B cell (primary cell): ENCODE results near the gene DNAH12. TPM values are rescaled to one million over a fixed set of nuclear protein-coding genes. Genes with fewer than 3 reads are reported as not detected.

Experiments used
- ATAC-seq: fragments of 200-7000 bp; cut with Tn5 transposase; one replicate; pipeline ENCODE4 v1.10.0; 2021; ENCODE audit warnings: low read depth, mild to moderate bottlenecking, moderate number of reproducible peaks, moderate library complexity
- CTCF ChIA-PET: fragments of 350-600 bp; sonication (Branson Sonifier 250); formaldehyde crosslinking; loops from one replicate; lab custom pipeline; 2021; ENCODE audit warnings: antibody characterized with exemption, inconsistent platforms; lab: Charles Lee
- POLR2A ChIA-PET: fragments of 350-600 bp; sonication (Branson Sonifier 250); formaldehyde crosslinking; loops from one replicate; lab custom pipeline; 2021; ENCODE audit warnings: antibody characterized with exemption; lab: Charles Lee
- DNase-seq: peaks from one replicate; pipeline ENCODE4 v3.0.0; 2013
- H2AFZ ChIP-seq: 2 replicates; pipeline ENCODE4 v1.6.1; 2012; ENCODE audit warnings: mild to moderate bottlenecking, low read depth, low read length; ENCODE audit not compliant: insufficient read depth, poor library complexity, severe bottlenecking
- H3K27ac ChIP-seq, 2 donors: 1 replicate in 1 of 2; 2 replicates in 1 of 2; pipeline ENCODE4 v1.5.1; 2012 to 2013; ENCODE audit warnings: low read length in 2 of 2, mild to moderate bottlenecking in 2 of 2, moderate library complexity in 1 of 2
- H3K27me3 ChIP-seq, 4 experiments: fragments of 200-600 bp in 1 of 4; sonication (generic) in 1 of 4; replicated peaks in 1 of 4; 1 replicate in 2 of 4; 2 replicates in 2 of 4; pipeline versions ENCODE4 v1.6.1 to v1.7.0; 2013 to 2016; ENCODE audit warnings: low read length in 3 of 4, mild to moderate bottlenecking in 2 of 4, mixed read lengths in 1 of 4, moderate library complexity in 1 of 4; ENCODE audit not compliant: insufficient read depth in 4 of 4, control insufficient read depth in 3 of 4; ENCODE audit errors: control extremely low read depth in 1 of 4
- H3K36me3 ChIP-seq, 2 experiments: replicated peaks in 1 of 2; 1 replicate in 1 of 2; 2 replicates in 1 of 2; pipeline versions ENCODE4 v1.6.1 to v1.7.1; 2013; ENCODE audit warnings: low read length in 1 of 2; ENCODE audit not compliant: insufficient read depth in 2 of 2, control insufficient read depth in 1 of 2; ENCODE audit errors: control extremely low read depth in 1 of 2, extremely low read depth in 1 of 2
- H3K4me1 ChIP-seq, 2 donors: fragments of 200-600 bp in 1 of 2; sonication (generic) in 1 of 2; 1 replicate in 1 of 2; 2 replicates in 1 of 2; pipeline versions ENCODE4 v1.5.1 to v1.6.1; 2013 to 2017; ENCODE audit warnings: low read length in 2 of 2; ENCODE audit not compliant: control insufficient read depth in 2 of 2, insufficient read depth in 2 of 2
- H3K4me2 ChIP-seq: replicated peaks from 2 replicates; pipeline ENCODE3; 2012; ENCODE audit warnings: mild to moderate bottlenecking, low read depth, low read length; ENCODE audit not compliant: poor library complexity, severe bottlenecking
- H3K4me3 ChIP-seq, 5 experiments: fragments of 200-600 bp in 1 of 5; sonication (generic) in 1 of 5; 1 replicate in 3 of 5; 2 replicates in 2 of 5; pipeline versions ENCODE4 v1.5.1 to v1.7.0; 2011 to 2016; ENCODE audit warnings: low read length in 4 of 5, mild to moderate bottlenecking in 4 of 5, low read depth in 2 of 5, control low read depth in 1 of 5, moderate library complexity in 1 of 5; ENCODE audit not compliant: insufficient read depth in 1 of 5; ENCODE audit errors: control extremely low read depth in 1 of 5, extremely low read depth in 1 of 5
- H3K79me2 ChIP-seq: fragments of 200-600 bp; sonication (generic); one replicate; pipeline ENCODE4 v1.6.0; 2016; ENCODE audit warnings: low read length; ENCODE audit not compliant: control insufficient read depth, insufficient read depth
- H3K9ac ChIP-seq: fragments of 200-600 bp; sonication (generic); 2 replicates; pipeline ENCODE4 v1.6.1; 2017; ENCODE audit warnings: mild to moderate bottlenecking, low read length, moderate library complexity
- H3K9me3 ChIP-seq, 3 donors: one replicate each; pipeline versions ENCODE4 v1.6.1 to v1.7.1; 2013; ENCODE audit warnings: low read length in 2 of 3; ENCODE audit not compliant: control insufficient read depth in 2 of 3, insufficient read depth in 1 of 3; ENCODE audit errors: control extremely low read depth in 1 of 3
- H4K20me1 ChIP-seq: 2 replicates; pipeline ENCODE4 v1.6.0; 2012; ENCODE audit warnings: mild to moderate bottlenecking, low read length; ENCODE audit not compliant: insufficient read depth, control insufficient read depth, poor library complexity, severe bottlenecking
- H3K27ac Mint-ChIP-seq: one replicate; pipeline ENCODE4 v1.8.0; 2021; ENCODE audit warnings: mixed read lengths
- H3K27me3 Mint-ChIP-seq: one replicate; pipeline ENCODE4 v1.8.0; 2021; ENCODE audit warnings: mixed read lengths
- H3K4me1 Mint-ChIP-seq: one replicate; pipeline ENCODE4 v1.8.0; 2021; ENCODE audit warnings: mixed read lengths
- H3K4me3 Mint-ChIP-seq: one replicate; pipeline ENCODE4 v1.8.0; 2021; ENCODE audit warnings: mixed read lengths
- H3K9me3 Mint-ChIP-seq: one replicate; pipeline ENCODE4 v1.8.0; 2022; ENCODE audit warnings: mixed read lengths; ENCODE audit not compliant: insufficient read depth
- CTCF ChIP-seq: fragments of 200-600 bp; IDR thresholded peaks from one replicate; pipeline ENCODE4 v1.8.0; 2022; ENCODE audit warnings: antibody characterized with exemption, mild to moderate bottlenecking
- EZH2 ChIP-seq: IDR thresholded peaks from 2 replicates; pipeline ENCODE4 v1.6.1; 2012; ENCODE audit warnings: borderline replicate concordance, low read depth, mild to moderate bottlenecking, moderate library complexity, low read length; ENCODE audit not compliant: insufficient read depth, poor library complexity, severe bottlenecking
- WGBS: methylation state at CpG from one replicate; pipeline ENCODE4 v1.1.5; 2013; ENCODE audit warnings: missing lambda C conversion rate; ENCODE audit not compliant: insufficient coverage; 5-methylcytosine and 5-hydroxymethylcytosine counted together
- intact Hi-C: fragments of 100-400 bp; cut with micrococcal nuclease; formaldehyde crosslinking; loops from one replicate; pipeline ENCODE4 v1.10.0; 2022
- polyA plus RNA-seq: library from polyadenylated mRNA; depleted of rRNA; stranded (reverse); fragments of >200 nt; gene quantifications from 2 replicates; pipeline ENCODE4 v1.2.3, GENCODE V29; 2012
- total RNA-seq, 2 donors: library from RNA; stranded (reverse); fragments of 120-200 nt in 1 of 2; gene quantifications; 1 replicate in 1 of 2; 2 replicates in 1 of 2; pipeline versions ENCODE4 v1.2.3 to v1.2.4, GENCODE V29; 2013 to 2022

Gene DNAH12
- total and polyA plus RNA-seq, 2 donors (not counting 1 experiment from before 2014, with no cell fraction given) = 0.09 to 0.17 TPM

- H3K36me3 ChIP-seq = no peaks in the 10 kb centered on the region
- ATAC-seq = no peak
- H3K9me3 ChIP-seq = peaks cover 0 to 3% (median 0%) of the 10 kb centered on the region in 3 donors
- Mint-ChIP-seq H3K4me1 (no peaks in the 10 kb centered on the region), H3K27ac (no peak overlapping the region), H3K4me3 (no peak overlapping the region), H3K9me3 (no peaks in the 10 kb centered on the region), H3K27me3 (peaks cover 11% of the 10 kb centered on the region)
- H4K20me1 ChIP-seq = no peaks in the 10 kb centered on the region
- no peak overlapping the region for H3K4me2 ChIP-seq
- no peaks in the 10 kb centered on the region for H3K4me1 ChIP-seq
- no peak for DNase-seq
- H3K27me3 ChIP-seq = no peaks in the 10 kb centered on the region
- H2AFZ ChIP-seq = no peak overlapping the region
- no peak overlapping the region for H3K27ac ChIP-seq
- H3K79me2 ChIP-seq = no peaks in the 10 kb centered on the region
- ChIA-PET POLR2A (no interaction called here), CTCF (interaction anchor here (0.7 kb wide), 2 partner anchors 347 to 958 kb away, joined by 3 read pairs; no protein-coding TSS in a partner anchor)
- intact Hi-C loops = no loop called here
- WGBS = 69% methylated on average over 4 of the region's 9 CpGs
- no peak overlapping the region for H3K9ac ChIP-seq
- no peak overlapping the region for H3K4me3 ChIP-seq
- TF ChIP-seq EZH2 (no peak), CTCF (no peak)
Measured at GRCh38 chr3:57288403-57288802, 255.7 kb downstream of the DNAH12 start.

GRCh38 chr3:57287205-57287604 lies 256.9 kb downstream of the DNAH12 start:
- Mint-ChIP-seq H3K4me1 (no peaks in the 10 kb centered on the region), H3K27me3 (peaks cover 11% of the 10 kb centered on the region), H3K4me3 (no peak overlapping the region), H3K27ac (no peak overlapping the region), H3K9me3 (no peaks in the 10 kb centered on the region)
- Histone ChIP-seq H3K4me2 (no peak overlapping the region), H3K4me1 (no peaks in the 10 kb centered on the region), H3K27ac (no peak overlapping the region), H3K9me3 (peaks cover 0 to 3% (median 0%) of the 10 kb centered on the region in 3 donors), H4K20me1 (no peaks in the 10 kb centered on the region), H3K4me3 (no peak overlapping the region), H3K27me3 (no peaks in the 10 kb centered on the region), H3K9ac (no peak overlapping the region), H3K79me2 (no peaks in the 10 kb centered on the region), H2AFZ (no peak overlapping the region), H3K36me3 (no peaks in the 10 kb centered on the region)
- ChIA-PET POLR2A (no interaction called here), CTCF (no interaction called here)
- ATAC-seq (no peak), DNase-seq (no peak)
- intact Hi-C loops = no loop called here
- no peak for TF ChIP-seq EZH2
- no peak for TF ChIP-seq CTCF
- WGBS = no CpG with 5 or more reads among the region's 2 CpGs
